A673 (cell line): ENCODE measurements around the gene FARP1. TPM values are rescaled to one million over a fixed set of nuclear protein-coding genes. Genes with fewer than 3 reads are reported as not detected.

Source experiments
- BruUV-seq: library from RNA; stranded (reverse); fragments of 400-500 nt; replicated peaks from 2 replicates; lab custom pipeline; 2021; lab: Mats Ljungman, UMichigan
- CTCF ChIA-PET: fragments of 300-600 bp; sonication (Branson Sonifier 250); formaldehyde crosslinking; loops from one replicate; lab custom pipeline; 2022; ENCODE audit warnings: antibody characterized with exemption; lab: Charles Lee
- POLR2A ChIA-PET: fragments of 300-600 bp; sonication (Branson Sonifier 250); formaldehyde crosslinking; loops from one replicate; lab custom pipeline; 2022; ENCODE audit warnings: antibody characterized with exemption; ENCODE audit not compliant: low non-redundant PET; lab: Charles Lee
- DNase-seq: peaks from one replicate; pipeline ENCODE4 v3.0.0-alpha.2; 2015; ENCODE audit warnings: low spot score
- H3K27ac ChIP-seq: fragments of 200-600 bp; sonication (generic); 2 replicates; pipeline ENCODE4 v1.5.1; 2016; ENCODE audit warnings: mixed run types, low read depth, mild to moderate bottlenecking, mixed read lengths, antibody characterized with exemption, low read length; ENCODE audit not compliant: poor library complexity, severe bottlenecking
- H3K27me3 ChIP-seq: fragments of 200-600 bp; sonication (generic); replicated peaks from 2 replicates; pipeline ENCODE4 v1.6.1; 2017; ENCODE audit warnings: mixed run types, low read depth, mild to moderate bottlenecking, mixed read lengths, antibody characterized with exemption, low read length; ENCODE audit not compliant: insufficient read depth, poor library complexity
- H3K36me3 ChIP-seq: fragments of 200-600 bp; sonication (generic); 2 replicates; pipeline ENCODE4 v1.6.1; 2016; ENCODE audit warnings: mixed run types, mild to moderate bottlenecking, mixed read lengths, antibody characterized with exemption, low read length; ENCODE audit not compliant: insufficient read depth, poor library complexity, severe bottlenecking
- H3K4me1 ChIP-seq: fragments of 200-600 bp; sonication (generic); 2 replicates; pipeline ENCODE4 v1.6.1; 2017; ENCODE audit warnings: mixed run types, mild to moderate bottlenecking, mixed read lengths, antibody characterized with exemption, low read length; ENCODE audit not compliant: insufficient read depth, poor library complexity, severe bottlenecking
- H3K4me3 ChIP-seq: fragments of 200-600 bp; sonication (generic); 2 replicates; pipeline ENCODE4 v1.5.1; 2016; ENCODE audit warnings: low read depth, mixed run types, mild to moderate bottlenecking, mixed read lengths, low read length; ENCODE audit not compliant: poor library complexity, severe bottlenecking
- H3K9me3 ChIP-seq: fragments of 200-600 bp; sonication (generic); 2 replicates; pipeline ENCODE4 v1.6.1; 2016; ENCODE audit warnings: mixed run types, low read depth, mild to moderate bottlenecking, mixed read lengths, antibody characterized with exemption, low read length; ENCODE audit not compliant: poor library complexity, severe bottlenecking
- EZH2 ChIP-seq: fragments of 200-600 bp; sonication (generic); IDR thresholded peaks from 2 replicates; pipeline ENCODE4 v1.6.1; 2017; ENCODE audit warnings: borderline replicate concordance, low read depth, mild to moderate bottlenecking, mixed read lengths, antibody characterized with exemption, low read length; ENCODE audit not compliant: poor library complexity, severe bottlenecking
- intact Hi-C: fragments of 100-400 bp; cut with micrococcal nuclease; formaldehyde crosslinking; loops from one replicate; pipeline ENCODE4 v1.10.0; 2022; ENCODE audit not compliant: unreplicated experiment
- total RNA-seq: library from RNA; stranded (reverse); gene quantifications from 2 replicates; pipeline ENCODE4 v1.2.3, GENCODE V29; 2021
- TF ChIP-seq, protein P1 (sequence below): fragments of 300-800, 200-600 bp; sonication (generic); conservative IDR thresholded peaks from 2 replicates; pipeline ENCODE4 v1.5.1; 2017; ENCODE audit warnings: low read depth, mild to moderate bottlenecking, antibody characterized with exemption, low read length, moderate library complexity, mixed read lengths

The FARP1 gene
- total RNA-seq, 1 experiment from 2014 or later = 177 TPM

GRCh38 chr13:98290261-98290660 lies 147.4 kb downstream of the FARP1 start:
- CTCF ChIA-PET = no interaction called here
- BruUV-seq = no TSS peak
- intact Hi-C loops = no loop called here

DNA sequence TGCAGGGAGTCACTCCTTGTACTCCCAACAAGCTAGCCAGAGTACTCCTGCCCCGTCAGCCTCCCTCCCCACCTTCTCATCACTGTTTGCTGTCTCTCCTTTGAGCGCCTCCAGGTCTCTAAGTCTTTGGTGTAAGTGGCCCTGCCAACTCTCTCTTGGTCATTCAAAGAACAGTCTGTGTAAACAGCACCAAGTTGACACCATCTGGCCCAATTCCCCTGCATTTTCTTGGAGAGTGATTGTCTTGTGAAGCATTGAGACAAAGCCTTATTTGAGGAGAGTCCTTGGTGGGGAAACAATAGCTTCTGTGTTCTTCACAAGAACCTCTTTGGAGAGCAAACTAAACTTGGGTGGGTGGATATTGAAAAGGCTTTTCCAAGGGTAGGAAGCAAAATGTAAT lies 148.8 kb downstream of the FARP1 start:
- ChIA-PET CTCF (no interaction called here), POLR2A (no interaction called here)
- intact Hi-C loops = no loop called here
- no peaks in the 10 kb centered on the region for H3K36me3 ChIP-seq
- no peaks in the 10 kb centered on the region for H3K27me3 ChIP-seq
- H3K4me1 ChIP-seq = peaks cover 8% of the 10 kb centered on the region
- no peak for DNase-seq
- H3K9me3 ChIP-seq = no peaks in the 10 kb centered on the region
- BruUV-seq = no TSS peak
- no peak overlapping the region for H3K4me3 ChIP-seq
- no peak overlapping the region for H3K27ac ChIP-seq
- TF ChIP-seq EZH2 = no peak
- TF ChIP-seq, protein P1, sequence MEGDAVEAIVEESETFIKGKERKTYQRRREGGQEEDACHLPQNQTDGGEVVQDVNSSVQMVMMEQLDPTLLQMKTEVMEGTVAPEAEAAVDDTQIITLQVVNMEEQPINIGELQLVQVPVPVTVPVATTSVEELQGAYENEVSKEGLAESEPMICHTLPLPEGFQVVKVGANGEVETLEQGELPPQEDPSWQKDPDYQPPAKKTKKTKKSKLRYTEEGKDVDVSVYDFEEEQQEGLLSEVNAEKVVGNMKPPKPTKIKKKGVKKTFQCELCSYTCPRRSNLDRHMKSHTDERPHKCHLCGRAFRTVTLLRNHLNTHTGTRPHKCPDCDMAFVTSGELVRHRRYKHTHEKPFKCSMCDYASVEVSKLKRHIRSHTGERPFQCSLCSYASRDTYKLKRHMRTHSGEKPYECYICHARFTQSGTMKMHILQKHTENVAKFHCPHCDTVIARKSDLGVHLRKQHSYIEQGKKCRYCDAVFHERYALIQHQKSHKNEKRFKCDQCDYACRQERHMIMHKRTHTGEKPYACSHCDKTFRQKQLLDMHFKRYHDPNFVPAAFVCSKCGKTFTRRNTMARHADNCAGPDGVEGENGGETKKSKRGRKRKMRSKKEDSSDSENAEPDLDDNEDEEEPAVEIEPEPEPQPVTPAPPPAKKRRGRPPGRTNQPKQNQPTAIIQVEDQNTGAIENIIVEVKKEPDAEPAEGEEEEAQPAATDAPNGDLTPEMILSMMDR = no peak

More at GRCh38 chr13:98290261-98290660, 147.4 kb downstream of the FARP1 start:
- POLR2A ChIA-PET = no interaction called here
- Histone ChIP-seq H3K36me3 (no peaks in the 10 kb centered on the region), H3K27ac (no peak overlapping the region), H3K4me1 (peaks cover 20% of the 10 kb centered on the region), H3K27me3 (no peaks in the 10 kb centered on the region), H3K4me3 (no peak overlapping the region), H3K9me3 (no peaks in the 10 kb centered on the region)
- DNase-seq = no peak
- TF ChIP-seq, protein P1 = no peak
- no peak for TF ChIP-seq EZH2

DNA sequence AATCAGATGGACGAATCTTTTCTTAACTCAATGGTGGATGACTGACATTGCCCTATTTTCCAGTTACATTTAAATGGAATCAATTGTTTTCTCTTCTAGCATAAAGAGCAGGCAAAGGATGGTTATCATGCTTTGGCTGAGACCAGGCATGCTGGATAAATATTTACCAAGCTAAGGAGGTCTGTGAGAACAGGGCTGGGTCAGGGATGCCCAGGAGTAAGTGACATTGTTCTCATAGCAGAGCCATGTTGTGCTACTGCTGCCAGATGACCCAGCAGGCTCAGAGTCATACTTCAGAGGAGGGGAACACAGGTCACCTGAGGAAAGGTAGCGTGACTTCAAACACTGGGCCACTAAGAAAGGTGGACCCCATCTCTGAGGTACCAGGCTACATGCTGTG lies 150.2 kb downstream of the FARP1 start:
- H3K9me3 ChIP-seq = no peaks in the 10 kb centered on the region
- intact Hi-C loops = no loop called here
- BruUV-seq = no TSS peak
- DNase-seq = no peak
- no peak overlapping the region for H3K27ac ChIP-seq
- CTCF ChIA-PET = no interaction called here
- H3K4me1 ChIP-seq = peaks cover 9% of the 10 kb centered on the region
- TF ChIP-seq EZH2 = no peak
- TF ChIP-seq, protein P1 = no peak
- POLR2A ChIA-PET = no interaction called here
- no peak overlapping the region for H3K4me3 ChIP-seq
- H3K27me3 ChIP-seq = no peaks in the 10 kb centered on the region
- H3K36me3 ChIP-seq = no peaks in the 10 kb centered on the region
